ENCODE data around the gene C16orf78. TPM values are rescaled to one million over a fixed set of nuclear protein-coding genes. Genes with fewer than 3 reads are reported as not detected.
A peak's percentile ranks its signal among the peaks of the same experiment; 100 is the strongest.

C16orf78 gene
- total RNA-seq, 1 experiment from 2014 or later = not detected

- TF ChIP-seq CTCF (conservative IDR thresholded peaks at IDR 0.05; ENCODE audit: low read depth, low read length) (no peak), EZH2 (IDR thresholded peaks at IDR 0.05; ENCODE audit: borderline replicate concordance, low read depth, low read length, poor library complexity, severe bottlenecking) (no peak)
- Histone ChIP-seq H3K27me3 (replicated peaks; ENCODE audit: insufficient read depth, low read depth, low read length, poor library complexity) (peaks cover 26% of the 10 kb centered on the region), H3K27ac (ENCODE audit: low read depth, low read length, poor library complexity, severe bottlenecking) (no peak overlapping the region), H3K36me3 (ENCODE audit: insufficient read depth, low read length, poor library complexity, severe bottlenecking) (no peaks in the 10 kb centered on the region), H3K9me3 (ENCODE audit: low read depth, low read length, poor library complexity, severe bottlenecking) (no peaks in the 10 kb centered on the region), H3K4me3 (ENCODE audit: low read depth, low read length, poor library complexity, severe bottlenecking) (no peak overlapping the region), H3K4me1 (ENCODE audit: insufficient read depth, low read length, poor library complexity, severe bottlenecking) (no peaks in the 10 kb centered on the region)
- no peak for DNase-seq (ENCODE audit: low spot score)
- POLR2A ChIA-PET (ENCODE audit: low non-redundant PET) = no interaction called here
- BruUV-seq (replicated peaks) = no TSS peak
- CTCF ChIA-PET = interaction anchor here (0.7 kb wide), 1 partner anchor 253 kb away, joined by 3 read pairs; no protein-coding TSS in a partner anchor
- intact Hi-C loops (cut with micrococcal nuclease; ENCODE audit: unreplicated experiment) = no loop called here
These were observed 66.1 kb downstream of the C16orf78 start for GRCh38 chr16:49439676-49440075.

- H3K4me1 ChIP-seq (ENCODE audit: insufficient read depth, low read length, poor library complexity, severe bottlenecking) = no peaks in the 10 kb centered on the region
- POLR2A ChIA-PET (ENCODE audit: low non-redundant PET) = no interaction called here
- CTCF ChIA-PET = interaction anchor here (0.7 kb wide), 1 partner anchor 252 kb away, joined by 3 read pairs; no protein-coding TSS in a partner anchor
- no TSS peak for BruUV-seq (replicated peaks)
- H3K9me3 ChIP-seq (ENCODE audit: low read depth, low read length, poor library complexity, severe bottlenecking) = no peaks in the 10 kb centered on the region
- no peak overlapping the region for H3K27ac ChIP-seq (ENCODE audit: low read depth, low read length, poor library complexity, severe bottlenecking)
- intact Hi-C loops (cut with micrococcal nuclease; ENCODE audit: unreplicated experiment) = no loop called here
- DNase-seq (ENCODE audit: low spot score) = peak; percentile 15
- peaks cover 26% of the 10 kb centered on the region for H3K27me3 ChIP-seq (replicated peaks; ENCODE audit: insufficient read depth, low read depth, low read length, poor library complexity)
- TF ChIP-seq CTCF (conservative IDR thresholded peaks at IDR 0.05; ENCODE audit: low read depth, low read length) (peak; percentile 16; the same call in 1 of the 2 replicates), EZH2 (IDR thresholded peaks at IDR 0.05; ENCODE audit: borderline replicate concordance, low read depth, low read length, poor library complexity, severe bottlenecking) (no peak)
- H3K4me3 ChIP-seq (ENCODE audit: low read depth, low read length, poor library complexity, severe bottlenecking) = no peak overlapping the region
- no peaks in the 10 kb centered on the region for H3K36me3 ChIP-seq (ENCODE audit: insufficient read depth, low read length, poor library complexity, severe bottlenecking)
These were observed 66.8 kb downstream of the C16orf78 start for GRCh38 chr16:49440156-49441065.

- H3K4me3 ChIP-seq (ENCODE audit: low read depth, low read length, poor library complexity, severe bottlenecking) = no peak overlapping the region
- H3K4me1 ChIP-seq (ENCODE audit: insufficient read depth, low read length, poor library complexity, severe bottlenecking) = no peaks in the 10 kb centered on the region
- TF ChIP-seq EZH2 (IDR thresholded peaks at IDR 0.05; ENCODE audit: borderline replicate concordance, low read depth, low read length, poor library complexity, severe bottlenecking) = no peak
- peak; percentile 21; the same call in 1 of the 2 replicates for TF ChIP-seq CTCF (conservative IDR thresholded peaks at IDR 0.05; ENCODE audit: low read depth, low read length)
- H3K27ac ChIP-seq (ENCODE audit: low read depth, low read length, poor library complexity, severe bottlenecking) = no peak overlapping the region
- H3K36me3 ChIP-seq (ENCODE audit: insufficient read depth, low read length, poor library complexity, severe bottlenecking) = no peaks in the 10 kb centered on the region
- BruUV-seq (replicated peaks) = no TSS peak
- POLR2A ChIA-PET (ENCODE audit: low non-redundant PET) = no interaction called here
- CTCF ChIA-PET = no interaction called here
- intact Hi-C loops (cut with micrococcal nuclease; ENCODE audit: unreplicated experiment) = no loop called here
- DNase-seq (ENCODE audit: low spot score) = peak; percentile 11
- peaks cover 26% of the 10 kb centered on the region for H3K27me3 ChIP-seq (replicated peaks; ENCODE audit: insufficient read depth, low read depth, low read length, poor library complexity)
- no peaks in the 10 kb centered on the region for H3K9me3 ChIP-seq (ENCODE audit: low read depth, low read length, poor library complexity, severe bottlenecking)
These were observed 67.8 kb downstream of the C16orf78 start for GRCh38 chr16:49441366-49441780.

Measured in A673 (cell line).